ENCODE data around the gene EPG5. TPM values are rescaled to one million over a fixed set of nuclear protein-coding genes. Genes with fewer than 3 reads are reported as not detected.
"Not testable (repeated sequence)": the region's sequence is repeated elsewhere in the genome, so short reads cannot be mapped to it uniquely, and the experiment has no call there.

The EPG5 gene
- total and polyA plus RNA-seq, 2 donors from 2014 or later: 4.8 to 32.5 TPM

DNA sequence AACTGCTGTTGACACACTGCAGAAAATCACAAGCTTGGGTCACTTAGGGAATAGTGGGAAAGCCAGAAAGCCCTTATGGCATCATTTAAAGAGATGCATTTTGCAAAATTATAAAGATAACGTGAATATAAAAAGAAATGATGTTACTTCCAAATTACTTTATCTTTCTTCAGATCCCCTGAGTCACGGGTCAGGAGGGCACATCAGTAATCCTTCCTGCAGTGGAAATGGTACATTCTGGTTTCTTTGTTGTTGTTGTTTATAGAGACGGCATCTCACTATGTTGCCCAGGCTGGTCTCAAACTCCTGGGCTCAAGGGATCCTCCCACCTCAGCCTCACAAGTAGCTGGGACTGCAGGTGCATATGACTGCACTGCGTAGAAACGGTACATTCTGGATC, 9.8 kb upstream of the EPG5 start:
- Histone ChIP-seq H3K27ac (ENCODE audit: low read depth in 2 of 2, low read length in 2 of 2) (no peak overlapping the region), H3K4me1 (ENCODE audit: control insufficient read depth in 2 of 3, insufficient read depth in 2 of 3, low read depth in 1 of 3, low read length in 3 of 3) (peaks cover 0 to 3% (median 0%) of the 10 kb centered on the region in 3 donors), H3K27me3 (ENCODE audit: control insufficient read depth, insufficient read depth, low read length) (no peaks in the 10 kb centered on the region), H3K9me3 (ENCODE audit: control insufficient read depth in 2 of 3, insufficient read depth in 1 of 3, low read length in 3 of 3) (no peaks in the 10 kb centered on the region), H3K9ac (ENCODE audit: low read length in 3 of 3) (no peak overlapping the region), H3K4me3 (ENCODE audit: low read length in 3 of 3) (no peak overlapping the region), H3K36me3 (ENCODE audit: control insufficient read depth in 2 of 3, insufficient read depth in 3 of 3, low read length in 3 of 3) (no peaks in the 10 kb centered on the region)
- DNase-seq: no peak
- intact Hi-C loops (cut with DNase I): no loop called here
- TF ChIP-seq, protein P1, sequence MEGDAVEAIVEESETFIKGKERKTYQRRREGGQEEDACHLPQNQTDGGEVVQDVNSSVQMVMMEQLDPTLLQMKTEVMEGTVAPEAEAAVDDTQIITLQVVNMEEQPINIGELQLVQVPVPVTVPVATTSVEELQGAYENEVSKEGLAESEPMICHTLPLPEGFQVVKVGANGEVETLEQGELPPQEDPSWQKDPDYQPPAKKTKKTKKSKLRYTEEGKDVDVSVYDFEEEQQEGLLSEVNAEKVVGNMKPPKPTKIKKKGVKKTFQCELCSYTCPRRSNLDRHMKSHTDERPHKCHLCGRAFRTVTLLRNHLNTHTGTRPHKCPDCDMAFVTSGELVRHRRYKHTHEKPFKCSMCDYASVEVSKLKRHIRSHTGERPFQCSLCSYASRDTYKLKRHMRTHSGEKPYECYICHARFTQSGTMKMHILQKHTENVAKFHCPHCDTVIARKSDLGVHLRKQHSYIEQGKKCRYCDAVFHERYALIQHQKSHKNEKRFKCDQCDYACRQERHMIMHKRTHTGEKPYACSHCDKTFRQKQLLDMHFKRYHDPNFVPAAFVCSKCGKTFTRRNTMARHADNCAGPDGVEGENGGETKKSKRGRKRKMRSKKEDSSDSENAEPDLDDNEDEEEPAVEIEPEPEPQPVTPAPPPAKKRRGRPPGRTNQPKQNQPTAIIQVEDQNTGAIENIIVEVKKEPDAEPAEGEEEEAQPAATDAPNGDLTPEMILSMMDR (IDR thresholded peaks at IDR 0.05; ENCODE audit: borderline replicate concordance, extremely low read depth, insufficient read depth): no peak
- FAIRE-seq: no peak

DNA sequence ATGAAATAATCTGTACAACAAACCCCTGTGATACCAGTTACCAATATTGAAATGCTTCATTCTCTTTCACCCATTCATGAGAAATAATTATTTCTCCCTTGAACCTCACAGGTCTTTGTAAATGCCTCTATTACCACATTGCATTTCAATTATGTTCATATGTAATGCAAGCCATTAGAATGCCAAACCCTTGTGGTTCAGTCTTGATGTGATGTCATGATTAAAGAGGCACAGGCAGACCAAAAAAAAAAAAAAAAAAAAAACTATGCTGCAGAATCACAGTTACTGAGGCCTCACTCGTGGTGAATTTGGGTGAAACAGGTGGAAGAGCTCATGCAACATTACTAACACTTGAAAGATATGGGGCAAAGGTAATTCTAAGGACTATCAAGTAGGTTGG, 9.4 kb upstream of the EPG5 start:
- H3K27ac ChIP-seq (ENCODE audit: low read depth in 2 of 2, low read length in 2 of 2): no peak overlapping the region
- H3K9me3 ChIP-seq (ENCODE audit: control insufficient read depth in 2 of 3, insufficient read depth in 1 of 3, low read length in 3 of 3): no peaks in the 10 kb centered on the region
- H3K36me3 ChIP-seq (ENCODE audit: control insufficient read depth in 2 of 3, insufficient read depth in 3 of 3, low read length in 3 of 3): no peaks in the 10 kb centered on the region
- H3K9ac ChIP-seq (ENCODE audit: low read length in 3 of 3): no peak overlapping the region
- TF ChIP-seq, protein P1 (IDR thresholded peaks at IDR 0.05; ENCODE audit: borderline replicate concordance, extremely low read depth, insufficient read depth): no peak
- H3K27me3 ChIP-seq (ENCODE audit: control insufficient read depth, insufficient read depth, low read length): no peaks in the 10 kb centered on the region
- no peak for DNase-seq
- peaks cover 0 to 3% (median 0%) of the 10 kb centered on the region in 3 donors for H3K4me1 ChIP-seq (ENCODE audit: control insufficient read depth in 2 of 3, insufficient read depth in 2 of 3, low read depth in 1 of 3, low read length in 3 of 3)
- intact Hi-C loops (cut with DNase I): no loop called here
- H3K4me3 ChIP-seq (ENCODE audit: low read length in 3 of 3): no peak overlapping the region
- no peak for FAIRE-seq

DNA sequence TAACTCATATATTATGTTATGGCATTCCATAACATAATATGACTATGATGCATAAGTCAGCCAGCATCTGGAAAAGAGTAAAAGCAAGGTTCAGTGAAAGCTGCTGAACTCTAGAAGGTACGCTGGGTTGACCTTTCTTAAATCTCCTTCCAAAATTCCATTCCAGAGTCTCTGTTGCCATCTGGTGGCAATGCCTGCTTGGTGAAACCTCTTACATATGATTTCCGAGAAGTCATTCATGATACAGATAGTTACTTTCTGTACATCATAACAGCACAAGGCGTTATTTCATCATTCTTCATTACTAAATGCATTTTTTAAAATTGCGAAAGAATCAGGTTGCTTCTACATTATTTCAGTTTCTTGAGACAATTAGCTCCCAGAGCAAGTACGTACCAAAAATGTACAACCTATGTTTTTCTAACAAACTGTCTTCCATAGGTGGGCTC, 7.0 kb upstream of the EPG5 start:
- Histone ChIP-seq H3K9me3 (ENCODE audit: control insufficient read depth in 2 of 3, insufficient read depth in 1 of 3, low read length in 3 of 3) (no peaks in the 10 kb centered on the region), H3K4me3 (ENCODE audit: low read length in 3 of 3) (peak overlapping the region in 1 of 3 donors; percentile 6), H3K4me1 (ENCODE audit: control insufficient read depth in 2 of 3, insufficient read depth in 2 of 3, low read depth in 1 of 3, low read length in 3 of 3) (peaks cover 0 to 3% (median 0%) of the 10 kb centered on the region in 3 donors), H3K36me3 (ENCODE audit: control insufficient read depth in 2 of 3, insufficient read depth in 3 of 3, low read length in 3 of 3) (no peaks in the 10 kb centered on the region), H3K27ac (ENCODE audit: low read depth in 2 of 2, low read length in 2 of 2) (no peak overlapping the region), H3K9ac (ENCODE audit: low read length in 3 of 3) (no peak overlapping the region), H3K27me3 (ENCODE audit: control insufficient read depth, insufficient read depth, low read length) (no peaks in the 10 kb centered on the region)
- peak in 4 of 5 donors; percentile 44 to 77 (median 64) for DNase-seq
- intact Hi-C loops (cut with DNase I): no loop called here
- TF ChIP-seq, protein P1 (IDR thresholded peaks at IDR 0.05; ENCODE audit: borderline replicate concordance, extremely low read depth, insufficient read depth): peak; percentile 83
- peak; percentile 69 for FAIRE-seq

DNA sequence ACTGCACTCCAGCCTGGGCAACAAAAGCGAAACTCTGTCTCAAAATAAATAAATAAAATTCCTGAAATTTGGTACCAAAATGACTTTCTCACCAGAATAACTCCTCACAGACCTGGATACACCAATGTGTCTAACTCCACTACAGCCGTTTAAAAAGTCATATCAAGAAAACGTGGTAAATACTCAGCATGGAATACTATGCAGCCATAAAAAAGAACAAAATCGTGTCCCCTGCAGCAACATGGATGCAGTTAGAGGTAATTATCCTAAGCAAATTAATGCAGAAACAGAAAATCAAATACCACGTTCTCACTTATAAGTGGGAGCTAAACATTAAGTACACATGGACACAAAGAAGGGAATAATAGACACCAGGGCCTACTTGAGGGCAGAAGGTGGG, 2.2 kb downstream of the EPG5 start:
- H3K27ac ChIP-seq (ENCODE audit: low read depth in 2 of 2, low read length in 2 of 2); FAIRE-seq; H3K4me3 ChIP-seq (ENCODE audit: low read length in 3 of 3); H3K9me3 ChIP-seq (ENCODE audit: control insufficient read depth in 2 of 3, insufficient read depth in 1 of 3, low read length in 3 of 3); intact Hi-C loops (cut with DNase I); H3K27me3 ChIP-seq (ENCODE audit: control insufficient read depth, insufficient read depth, low read length); H3K36me3 ChIP-seq (ENCODE audit: control insufficient read depth in 2 of 3, insufficient read depth in 3 of 3, low read length in 3 of 3); H3K9ac ChIP-seq (ENCODE audit: low read length in 3 of 3); DNase-seq: not testable (repeated sequence)
- H3K4me1 ChIP-seq (ENCODE audit: control insufficient read depth in 2 of 3, insufficient read depth in 2 of 3, low read depth in 1 of 3, low read length in 3 of 3): peaks cover 0 to 13% (median 7%) of the 10 kb centered on the region in 3 donors

All from kidney (tissue), 14 donors.